Tibial nerve (tissue), 4 donors: ENCODE results near the gene SNRPE. TPM values are rescaled to one million over a fixed set of nuclear protein-coding genes. Genes with fewer than 3 reads are reported as not detected.

Experiments
- DNase-seq, 2 donors: peaks; one replicate each; pipeline ENCODE4 v3.0.0-alpha.2; 2019; ENCODE audit warnings: low spot score in 2 of 2
- H3K27ac ChIP-seq, 4 donors: fragments of 200-600 bp; sonication (generic) in 3 of 4; one replicate each; pipeline ENCODE4 v1.5.1; 2017 to 2019; ENCODE audit warnings: mild to moderate bottlenecking in 1 of 4
- H3K27me3 ChIP-seq, 2 donors: fragments of 200-600 bp; sonication (generic) in 1 of 2; one replicate each; pipeline versions ENCODE4 v1.5.1 to v1.6.0; 2017 to 2019
- H3K36me3 ChIP-seq, 3 donors: fragments of 200-600 bp; sonication (generic); one replicate each; pipeline ENCODE4 v1.5.1; 2018 to 2019
- H3K4me1 ChIP-seq, 4 donors: fragments of 200-600 bp; sonication (generic) in 3 of 4; one replicate each; pipeline ENCODE4 v1.5.1; 2017 to 2019
- H3K4me3 ChIP-seq, 4 donors: fragments of 200-600 bp; sonication (generic) in 3 of 4; one replicate each; pipeline ENCODE4 v1.5.1; 2017 to 2019; ENCODE audit warnings: mild to moderate bottlenecking in 1 of 4, moderate library complexity in 1 of 4
- H3K9me3 ChIP-seq, 4 donors: fragments of 200-600 bp; sonication (generic) in 3 of 4; one replicate each; pipeline ENCODE4 v1.5.1; 2017 to 2019
- CTCF ChIP-seq, 5 experiments: fragments of 200-600 bp in 3 of 5; fragments of 450-650 bp in 2 of 5; sonication (generic) in 3 of 5; IDR thresholded peaks; one replicate each; pipeline ENCODE4 v1.5.1; 2016 to 2019; ENCODE audit warnings: antibody characterized with exemption in 5 of 5, mild to moderate bottlenecking in 3 of 5, moderate library complexity in 2 of 5
- EP300 ChIP-seq, 2 donors: sonication (generic); formaldehyde crosslinking; IDR thresholded peaks; one replicate each; pipeline ENCODE4 v1.6.1; 2017; ENCODE audit warnings: antibody characterized with exemption in 2 of 2, mild to moderate bottlenecking in 1 of 2
- POLR2A ChIP-seq, 2 donors: fragments of 450-650 bp; IDR thresholded peaks; one replicate each; pipeline ENCODE4 v1.6.1; 2017; ENCODE audit warnings: antibody characterized with exemption in 2 of 2, mild to moderate bottlenecking in 2 of 2, moderate library complexity in 2 of 2
- WGBS, 2 donors: methylation state at CpG; one replicate each; pipeline ENCODE4 v1.1.5; 2018; 5-methylcytosine and 5-hydroxymethylcytosine counted together
- small RNA-seq: library from RNA; depleted of rRNA; stranded (forward); fragments of <200 nt; gene quantifications from one replicate; pipeline ENCODE3, GENCODE V24; 2016
- total RNA-seq, 4 donors: library from RNA; depleted of rRNA; stranded (reverse); fragments of >200 nt; gene quantifications; one replicate each; pipeline ENCODE4 v1.1.0, GENCODE V29; 2016

Gene SNRPE
- total RNA-seq, 4 donors from 2014 or later: 31.5 to 86.3 (median 41.8) TPM

- no peak for DNase-seq
- 83 to 90% methylated on average over 2 of the region's 2 CpGs for WGBS, 2 donors
- Histone ChIP-seq H3K36me3 (no peaks in the 10 kb centered on the region), H3K4me3 (no peak overlapping the region), H3K27me3 (no peaks in the 10 kb centered on the region), H3K27ac (no peak overlapping the region), H3K4me1 (no peaks in the 10 kb centered on the region), H3K9me3 (no peaks in the 10 kb centered on the region)
- TF ChIP-seq EP300 (IDR thresholded peaks at IDR 0.05) (no peak), CTCF (IDR thresholded peaks at IDR 0.05) (no peak), POLR2A (IDR thresholded peaks at IDR 0.05) (no peak)
Measured at GRCh38 chr1:203916756-203917155, 55.4 kb downstream of the SNRPE start.

Small RNAs within 50 kb of the gene (small RNA-seq; reads per million reads assigned to genes)
- not detected for gene HSPE1P6

Other genes starting within 250 kb of the SNRPE start
- gene ATP2B4, start 234.8 kb upstream of the SNRPE start, total RNA-seq: 100 to 1,000 TPM in 1 of 4 donors, 10 to 100 TPM in 3; 78.6 to 135 (median 85.0) TPM
- 1 to 10 TPM in 2 of 4 donors, under 1 TPM in 2; 0.39 to 1.5 (median 1.00) TPM for gene LAX1, start 96.4 kb upstream of the SNRPE start, total RNA-seq
- gene ZBED6, start 66.0 kb upstream of the SNRPE start, total RNA-seq: 10 to 100 TPM; 21.4 to 31.4 (median 24.7) TPM
- 100 to 1,000 TPM in 2 of 4 donors, 10 to 100 TPM in 2; 82.5 to 113 (median 95.9) TPM for gene ZC3H11A, start 66.0 kb upstream of the SNRPE start, total RNA-seq
- gene SOX13, start 211.5 kb downstream of the SNRPE start, total RNA-seq: 100 to 1,000 TPM in 3 of 4 donors, 10 to 100 TPM in 1; 51.8 to 108 (median 105) TPM